Lung (tissue), 12 donors: ENCODE data around the gene BMP7. TPM values are rescaled to one million over a fixed set of nuclear protein-coding genes. Genes with fewer than 3 reads are reported as not detected.

ENCODE experiments used
- ATAC-seq: fragments of 200-7000 bp; cut with Tn5 transposase; one replicate; pipeline ENCODE4 v1.9.1; 2020; ENCODE audit warnings: moderate number of reproducible peaks; ENCODE audit not compliant: insufficient read depth, low FRiP score
- DNase-seq, 3 donors: peaks; one replicate each; pipeline ENCODE4 v3.0.0-alpha.2; 2013 to 2017
- H3K27ac ChIP-seq, 2 donors: one replicate each; pipeline ENCODE4 v1.5.1; 2013; ENCODE audit warnings: mild to moderate bottlenecking in 2 of 2, moderate library complexity in 2 of 2, control low read depth in 1 of 2, inconsistent platforms in 1 of 2, low read depth in 1 of 2, low read length in 1 of 2
- H3K27me3 ChIP-seq, 3 donors: one replicate each; pipeline ENCODE4 v1.5.1; 2013; ENCODE audit warnings: low read length in 2 of 3; ENCODE audit not compliant: control insufficient read depth in 3 of 3, insufficient read depth in 3 of 3
- H3K36me3 ChIP-seq, 4 donors: one replicate each; pipeline ENCODE4 v1.5.1; 2013; ENCODE audit warnings: low read length in 4 of 4, mild to moderate bottlenecking in 1 of 4, moderate library complexity in 1 of 4; ENCODE audit not compliant: control insufficient read depth in 4 of 4, insufficient read depth in 4 of 4
- H3K4me1 ChIP-seq, 5 donors: one replicate each; pipeline ENCODE4 v1.5.1; 2013; ENCODE audit warnings: low read length in 5 of 5, mild to moderate bottlenecking in 2 of 5, moderate library complexity in 1 of 5; ENCODE audit not compliant: control insufficient read depth in 5 of 5, insufficient read depth in 5 of 5
- H3K4me3 ChIP-seq: one replicate; pipeline ENCODE4 v1.5.1; 2013; ENCODE audit warnings: mild to moderate bottlenecking, control low read depth, moderate library complexity
- H3K9ac ChIP-seq, 2 donors: one replicate each; pipeline ENCODE4 v1.5.1; 2013; ENCODE audit warnings: low read length in 2 of 2, control low read depth in 1 of 2; ENCODE audit not compliant: insufficient read depth in 1 of 2
- H3K9me3 ChIP-seq, 4 donors: one replicate each; pipeline ENCODE4 v1.5.1; 2013; ENCODE audit warnings: low read length in 3 of 4, mild to moderate bottlenecking in 1 of 4, moderate library complexity in 1 of 4; ENCODE audit not compliant: control insufficient read depth in 4 of 4, insufficient read depth in 3 of 4
- CTCF ChIP-seq: IDR thresholded peaks from 2 replicates; pipeline ENCODE4 v1.5.1; 2012; ENCODE audit warnings: mild to moderate bottlenecking; ENCODE audit errors: control extremely low read depth, extremely low read depth
- WGBS, 2 donors: extraction: QIAGEN DNeasy Blood & Tissue Kit; methylation state at CpG; one replicate each; pipeline ENCODE4 v1.1.7; 2013; 5-methylcytosine and 5-hydroxymethylcytosine counted together
- polyA plus RNA-seq, 2 donors: library from polyadenylated mRNA; stranded (reverse); fragments of 200-250 nt; gene quantifications; one replicate each; pipeline ENCODE4 v1.2.1, GENCODE V29; 2013
- total RNA-seq, 2 donors: library from RNA; depleted of rRNA in 1 of 2; stranded (reverse); fragments of >200 nt in 1 of 2; gene quantifications; one replicate each; pipeline ENCODE4 v1.2.1, GENCODE V29; 2014 to 2021
- donor health status: control.
- donor health status: control.
- donor health status: Bipolar disorder and iron deficiency.
- donor health status: healthy.
- donor health status: DM: yes; HTN: yes; CAD: no.

The BMP7 gene
- total and polyA plus RNA-seq, 4 donors = 0.67 to 10.3 (median 1.4) TPM

DNA sequence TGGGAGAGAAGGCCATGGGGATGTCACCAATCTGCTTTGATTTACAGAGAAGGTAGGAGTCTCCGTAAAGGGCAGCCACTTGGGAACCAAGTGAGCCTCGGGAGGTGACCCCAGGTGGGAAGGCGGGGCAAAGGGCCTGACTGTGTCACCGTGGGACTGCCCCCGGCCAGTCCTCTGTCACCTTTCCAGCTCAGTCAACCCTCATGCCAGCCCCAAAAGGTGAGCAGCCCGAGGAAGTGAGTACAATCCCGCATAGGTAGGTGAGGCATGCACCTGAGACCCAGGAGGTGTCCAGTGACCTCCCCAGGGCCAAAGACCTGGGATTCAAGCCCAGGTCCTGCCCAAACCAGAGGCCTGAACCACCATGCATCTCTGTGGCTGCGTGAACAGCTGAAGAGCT lies 36.2 kb downstream of the BMP7 start:
- no peak overlapping the region for H3K4me3 ChIP-seq
- no peak for DNase-seq
- no peak overlapping the region for H3K27ac ChIP-seq
- 85 to 88% methylated on average over 8 of the region's 8 CpGs for WGBS, 2 donors
- no peak for TF ChIP-seq CTCF
- H3K36me3 ChIP-seq = no peaks in the 10 kb centered on the region
- no peaks in the 10 kb centered on the region for H3K9me3 ChIP-seq
- H3K27me3 ChIP-seq = no peaks in the 10 kb centered on the region
- ATAC-seq = no peak
- H3K9ac ChIP-seq = no peak overlapping the region
- H3K4me1 ChIP-seq = peaks cover 0 to 11% (median 0%) of the 10 kb centered on the region in 5 donors

DNA sequence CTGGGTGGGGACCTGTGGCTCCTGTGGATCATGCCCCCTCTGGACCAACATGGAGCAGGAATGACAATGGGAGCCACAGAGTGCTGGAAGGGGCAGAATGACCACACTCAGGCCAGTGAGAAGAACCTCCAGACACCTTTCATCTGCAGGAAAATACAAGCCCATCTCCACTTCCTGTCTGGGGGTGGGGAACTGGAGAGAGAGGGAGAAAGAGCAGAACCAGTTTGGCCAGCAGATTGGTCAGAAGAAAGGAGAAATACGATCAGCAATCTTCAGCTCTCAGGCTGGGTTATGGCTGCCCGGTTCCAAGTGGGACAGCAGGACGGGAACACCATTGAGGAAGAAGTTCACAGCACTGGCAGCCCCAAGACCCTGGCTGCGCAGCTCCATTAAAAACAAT lies 37.0 kb downstream of the BMP7 start:
- no peak overlapping the region for H3K9ac ChIP-seq
- peaks cover 0 to 19% (median under 1%) of the 10 kb centered on the region in 5 donors for H3K4me1 ChIP-seq
- no peaks in the 10 kb centered on the region for H3K27me3 ChIP-seq
- WGBS, 2 donors = 32 to 55% methylated on average over 4 of the region's 4 CpGs
- no peaks in the 10 kb centered on the region for H3K36me3 ChIP-seq
- TF ChIP-seq CTCF = no peak
- ATAC-seq (no peak), DNase-seq (no peak)
- H3K27ac ChIP-seq = no peak overlapping the region
- H3K9me3 ChIP-seq = no peaks in the 10 kb centered on the region
- H3K4me3 ChIP-seq = no peak overlapping the region

- Histone ChIP-seq H3K36me3 (no peaks in the 10 kb centered on the region), H3K9ac (no peak overlapping the region), H3K4me3 (no peak overlapping the region), H3K27ac (no peak overlapping the region), H3K9me3 (no peaks in the 10 kb centered on the region), H3K4me1 (peaks cover 0 to 45% (median 16%) of the 10 kb centered on the region in 5 donors), H3K27me3 (no peaks in the 10 kb centered on the region)
- ATAC-seq = no peak
- no peak for DNase-seq
- no peak for TF ChIP-seq CTCF
- WGBS, 2 donors = 76 to 83% methylated on average over 7 of the region's 7 CpGs
These were observed 40.6 kb downstream of the BMP7 start for GRCh38 chr20:57225830-57226229.

DNA sequence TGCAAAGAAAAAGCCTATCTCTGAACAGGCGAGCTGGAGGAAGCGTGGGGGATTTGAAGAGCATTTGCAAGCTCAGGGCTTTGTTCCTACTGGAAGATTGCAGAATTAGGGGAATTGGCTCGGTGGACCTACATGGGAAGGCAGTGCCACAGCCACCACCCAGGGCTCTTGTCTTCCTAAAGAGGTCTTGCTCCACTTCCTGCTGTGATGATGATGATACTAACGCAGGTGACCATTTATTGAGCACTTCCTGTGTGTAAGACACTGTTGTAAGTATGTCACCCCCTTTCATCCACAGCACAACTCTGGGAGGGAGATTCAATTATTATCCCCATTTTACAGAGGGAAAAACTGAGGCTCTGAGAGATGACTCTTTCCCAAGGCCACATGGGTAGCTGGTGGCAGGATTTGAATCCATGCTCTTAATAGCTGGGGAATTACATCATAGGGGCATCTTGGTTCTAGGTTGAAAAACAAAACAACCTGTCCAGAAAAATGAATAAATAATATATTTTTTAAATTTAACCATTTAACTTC lies 41.2 kb downstream of the BMP7 start:
- H3K27me3 ChIP-seq = no peaks in the 10 kb centered on the region
- H3K4me1 ChIP-seq = peaks cover 0 to 45% (median 16%) of the 10 kb centered on the region in 5 donors
- no peak for TF ChIP-seq CTCF
- no peaks in the 10 kb centered on the region for H3K36me3 ChIP-seq
- no peak overlapping the region for H3K9ac ChIP-seq
- WGBS, 2 donors = 78 to 84% methylated on average over 4 of the region's 4 CpGs
- DNase-seq (no peak), ATAC-seq (no peak)
- no peaks in the 10 kb centered on the region for H3K9me3 ChIP-seq
- H3K27ac ChIP-seq = no peak overlapping the region
- no peak overlapping the region for H3K4me3 ChIP-seq
